AG10803 (cell line): ENCODE results near the gene CDK15.
"Not testable (repeated sequence)": the region's sequence is repeated elsewhere in the genome, so short reads cannot be mapped to it uniquely, and the experiment has no call there.

Experiments
- DNase-seq: peaks from one replicate; pipeline ENCODE4 v3.0.0; 2010; ENCODE audit warnings: low read depth
- H3K4me3 ChIP-seq: 2 replicates; pipeline ENCODE4 v1.5.1; 2011; ENCODE audit warnings: mild to moderate bottlenecking, low read length, control low read depth
- TF ChIP-seq, protein P1 (sequence below): conservative IDR thresholded peaks from 2 replicates; pipeline ENCODE4 v1.5.1; 2011; ENCODE audit warnings: mild to moderate bottlenecking, low read length, control low read depth, inconsistent platforms

The CDK15 gene

DNA sequence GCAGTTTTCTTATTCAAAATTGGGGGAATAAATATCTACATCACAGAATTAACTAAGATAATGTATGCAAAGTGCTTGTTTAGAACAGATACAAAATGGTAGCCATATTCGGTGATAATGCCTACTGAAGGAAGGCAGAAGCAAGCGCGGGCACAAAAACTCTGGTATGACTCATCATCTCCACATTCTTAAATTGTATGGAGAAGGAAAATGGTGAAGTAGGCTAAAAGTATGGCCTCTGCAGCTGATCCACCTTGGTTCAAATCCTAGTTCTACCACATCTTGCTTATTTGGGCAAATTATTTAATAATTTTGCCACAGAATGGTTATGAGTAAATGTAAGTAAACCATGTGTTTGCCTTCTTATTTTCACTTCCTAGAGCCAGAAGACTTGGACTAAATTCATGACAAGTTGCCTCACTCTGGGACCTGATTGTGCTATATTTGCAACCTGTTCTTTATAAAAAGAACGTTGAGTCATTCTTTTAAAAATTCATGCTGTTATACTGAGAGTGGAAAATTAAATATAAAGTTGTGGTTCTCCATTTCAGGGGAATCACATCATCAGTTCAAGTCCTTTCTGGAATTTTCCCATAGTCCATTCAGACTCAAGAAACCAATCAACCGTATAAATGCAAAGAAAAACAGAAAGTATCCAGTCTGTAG, 9.0 kb upstream of the CDK15 start:
- H3K4me3 ChIP-seq, result no peak overlapping the region
- TF ChIP-seq, protein P1, sequence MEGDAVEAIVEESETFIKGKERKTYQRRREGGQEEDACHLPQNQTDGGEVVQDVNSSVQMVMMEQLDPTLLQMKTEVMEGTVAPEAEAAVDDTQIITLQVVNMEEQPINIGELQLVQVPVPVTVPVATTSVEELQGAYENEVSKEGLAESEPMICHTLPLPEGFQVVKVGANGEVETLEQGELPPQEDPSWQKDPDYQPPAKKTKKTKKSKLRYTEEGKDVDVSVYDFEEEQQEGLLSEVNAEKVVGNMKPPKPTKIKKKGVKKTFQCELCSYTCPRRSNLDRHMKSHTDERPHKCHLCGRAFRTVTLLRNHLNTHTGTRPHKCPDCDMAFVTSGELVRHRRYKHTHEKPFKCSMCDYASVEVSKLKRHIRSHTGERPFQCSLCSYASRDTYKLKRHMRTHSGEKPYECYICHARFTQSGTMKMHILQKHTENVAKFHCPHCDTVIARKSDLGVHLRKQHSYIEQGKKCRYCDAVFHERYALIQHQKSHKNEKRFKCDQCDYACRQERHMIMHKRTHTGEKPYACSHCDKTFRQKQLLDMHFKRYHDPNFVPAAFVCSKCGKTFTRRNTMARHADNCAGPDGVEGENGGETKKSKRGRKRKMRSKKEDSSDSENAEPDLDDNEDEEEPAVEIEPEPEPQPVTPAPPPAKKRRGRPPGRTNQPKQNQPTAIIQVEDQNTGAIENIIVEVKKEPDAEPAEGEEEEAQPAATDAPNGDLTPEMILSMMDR, result no peak
- peak; percentile 95 for DNase-seq

DNA sequence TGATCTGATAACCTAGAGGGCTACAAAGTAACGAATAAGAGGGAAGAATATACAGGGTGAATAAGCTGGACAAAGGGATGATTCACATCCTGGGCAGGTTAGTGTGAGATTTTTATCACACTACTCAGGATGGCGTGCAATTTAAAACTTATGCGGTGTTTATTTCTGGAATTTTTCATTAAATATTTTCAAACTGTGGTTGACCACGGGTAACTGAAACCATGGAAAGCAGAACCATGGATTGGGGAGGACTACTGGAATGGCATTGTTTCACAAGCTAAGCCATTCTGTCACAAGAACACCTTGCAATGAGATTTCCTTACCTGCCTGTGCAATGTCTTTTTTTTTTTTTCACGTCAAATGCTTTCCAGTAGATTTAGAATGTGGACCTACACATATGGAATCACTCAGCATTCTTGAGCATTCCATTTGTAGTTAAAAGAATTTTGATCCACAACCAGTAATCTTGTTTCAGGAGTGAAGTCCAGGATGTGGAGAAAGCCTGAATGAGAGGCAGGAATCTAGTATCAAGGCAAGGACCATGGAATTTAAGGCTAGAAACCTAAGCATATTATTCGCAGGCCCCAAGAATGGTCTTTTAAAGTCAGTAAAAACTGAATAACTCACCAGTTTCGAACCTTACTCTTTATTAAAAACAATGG, 8.0 kb upstream of the CDK15 start:
- TF ChIP-seq, protein P1, result no peak
- DNase-seq, result peak; percentile 95
- no peak overlapping the region for H3K4me3 ChIP-seq

DNA sequence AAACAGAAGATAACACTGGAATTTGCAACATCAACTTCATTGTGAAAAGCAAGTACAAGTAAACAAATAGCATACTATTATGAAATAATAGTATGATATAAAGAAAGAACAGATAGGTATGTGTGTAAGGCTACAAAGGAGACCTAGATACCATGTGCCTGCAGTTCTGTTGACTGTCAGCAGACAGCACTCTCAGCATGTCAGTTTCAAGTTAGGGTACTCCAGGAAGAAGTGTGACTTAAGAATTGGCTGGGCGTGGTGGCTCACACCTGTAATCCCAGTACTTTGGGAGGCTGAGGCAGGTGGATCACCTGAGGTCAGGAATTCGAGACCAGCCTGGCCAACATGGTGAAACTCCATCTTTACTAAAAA, 7.4 kb upstream of the CDK15 start:
- not testable (repeated sequence) for H3K4me3 ChIP-seq
- DNase-seq, result peak; percentile 68
- TF ChIP-seq, protein P1, result peak; percentile 69

DNA sequence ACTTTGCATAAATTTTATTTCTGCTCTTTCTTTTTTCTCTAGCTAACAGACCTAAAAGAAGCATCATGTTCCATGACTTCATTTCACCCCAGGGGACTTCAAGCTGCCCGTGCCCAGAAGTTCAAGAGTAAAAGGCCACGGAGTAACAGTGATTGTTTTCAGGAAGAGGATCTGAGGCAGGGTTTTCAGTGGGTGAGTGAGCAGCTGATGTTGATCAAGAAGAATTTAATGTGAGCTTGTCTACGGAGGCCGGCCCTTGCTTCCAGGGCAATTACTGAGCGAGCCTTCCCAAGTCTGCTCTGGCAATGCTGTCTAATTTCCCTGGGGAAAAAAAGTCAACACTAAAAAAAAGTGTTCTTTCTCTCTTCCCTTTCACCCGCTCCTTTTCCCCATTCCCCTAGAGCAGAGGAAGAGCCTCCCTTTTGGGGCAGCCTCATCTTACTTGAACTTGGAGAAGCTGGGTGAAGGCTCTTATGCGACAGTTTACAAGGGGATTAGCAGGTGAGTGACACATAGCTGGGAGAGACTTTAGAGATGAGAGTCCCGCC, 1.2 kb downstream of the CDK15 start:
- DNase-seq, result peak; percentile 90
- TF ChIP-seq, protein P1, result no peak
- peak overlapping the region; percentile 18; the same call in 1 of the 2 replicates for H3K4me3 ChIP-seq

DNA sequence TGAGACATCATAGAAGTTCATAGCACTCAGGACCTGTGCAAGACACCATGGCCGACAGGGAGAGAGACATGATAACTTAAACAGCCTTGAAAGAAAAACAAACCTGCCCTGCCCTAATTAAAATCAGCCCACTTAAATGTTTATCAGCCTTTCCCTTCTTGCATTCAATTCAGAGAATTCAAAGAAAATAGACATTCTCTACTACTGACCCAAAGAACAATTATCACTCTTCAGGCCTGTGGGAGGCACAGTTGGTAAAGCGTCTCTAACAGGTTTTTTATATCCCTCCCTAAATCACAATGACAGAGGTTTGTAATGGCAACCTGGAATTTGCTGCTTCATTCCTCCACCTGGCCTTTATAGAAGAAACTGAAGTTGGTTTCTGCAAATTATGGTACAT, 1.7 kb downstream of the CDK15 start:
- H3K4me3 ChIP-seq, result no peak overlapping the region
- TF ChIP-seq, protein P1, result no peak

DNA sequence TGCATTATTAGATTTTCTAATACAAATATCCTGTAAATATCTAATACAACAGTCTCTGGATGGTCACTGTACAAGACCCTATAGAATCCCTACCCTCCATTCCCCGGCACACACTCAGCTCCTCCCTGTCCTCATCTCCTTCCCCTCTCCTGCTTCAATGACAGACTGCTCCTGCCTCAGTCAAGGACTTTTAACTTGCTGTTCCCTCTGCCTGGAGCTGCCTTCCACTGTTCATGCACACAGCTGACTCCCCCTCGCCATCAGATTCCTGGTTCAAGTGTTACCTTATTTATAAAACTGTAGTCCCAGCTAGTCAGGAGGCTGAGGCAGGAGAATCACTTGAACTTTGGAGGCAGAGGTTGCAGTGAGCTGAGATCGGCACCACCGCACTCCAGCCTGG, 3.3 kb downstream of the CDK15 start:
- no peak overlapping the region for H3K4me3 ChIP-seq
- DNase-seq, result no peak
- TF ChIP-seq, protein P1, result no peak

More for the DNA sequence above, 1.7 kb downstream of the CDK15 start:
- no peak for DNase-seq

DNA sequence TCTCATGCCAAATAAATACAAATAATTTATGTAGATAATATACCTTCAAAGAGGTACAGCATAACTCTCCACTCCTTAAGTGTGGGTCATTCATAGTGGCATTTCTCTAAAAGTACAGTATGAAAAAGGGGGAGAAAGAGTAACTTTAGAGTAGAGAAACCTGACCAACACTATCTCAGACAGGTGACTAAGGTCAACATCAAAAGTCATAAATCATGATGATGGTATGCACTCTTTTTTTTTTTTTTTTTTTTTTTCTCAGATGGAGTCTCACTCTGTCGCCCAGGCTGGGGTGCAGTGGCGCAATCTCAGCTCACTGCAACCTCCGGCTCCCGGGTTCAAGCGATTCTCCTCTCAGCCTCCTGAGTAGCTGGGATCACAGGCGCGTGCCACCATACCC, 4.3 kb downstream of the CDK15 start:
- not testable (repeated sequence) for DNase-seq, H3K4me3 ChIP-seq
